ENCODE results near the gene GDA.
"Not testable (repeated sequence)": the region's sequence is repeated elsewhere in the genome, so short reads cannot be mapped to it uniquely, and the experiment has no call there.

The GDA gene

DNA sequence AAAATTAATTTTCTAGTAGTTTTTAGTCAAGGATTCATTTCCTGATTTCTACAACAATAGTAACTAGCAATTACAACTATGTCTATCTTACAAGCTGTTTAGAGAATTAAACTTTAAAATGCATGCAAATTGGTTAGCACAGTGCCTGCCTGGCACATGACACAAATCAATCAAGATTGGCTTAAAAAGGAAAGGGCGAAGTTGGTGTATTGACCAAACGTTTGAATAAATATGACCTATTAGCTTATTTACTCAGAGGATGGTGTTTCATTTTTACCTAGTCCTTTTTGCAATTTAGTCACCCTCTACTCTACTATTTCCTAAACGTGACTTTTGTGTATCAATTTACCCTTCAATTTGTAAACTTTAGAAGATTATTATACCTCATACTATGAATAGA, 83.5 kb downstream of the GDA start:
- Mint-ChIP-seq H3K27me3 (peaks cover 8% of the 10 kb centered on the region), H3K9me3 (no peaks in the 10 kb centered on the region), H3K4me3 (no peak overlapping the region), H3K36me3 (ENCODE audit: insufficient read depth) (no peaks in the 10 kb centered on the region), H3K4me1 (no peaks in the 10 kb centered on the region), H3K27ac (ENCODE audit: low read depth) (no peak overlapping the region)
- ATAC-seq (replicated peaks; ENCODE audit: extremely low read depth, poor library complexity, severe bottlenecking), result no peak
- no peak for DNase-seq (ENCODE audit: low spot score in 2 of 2)

DNA sequence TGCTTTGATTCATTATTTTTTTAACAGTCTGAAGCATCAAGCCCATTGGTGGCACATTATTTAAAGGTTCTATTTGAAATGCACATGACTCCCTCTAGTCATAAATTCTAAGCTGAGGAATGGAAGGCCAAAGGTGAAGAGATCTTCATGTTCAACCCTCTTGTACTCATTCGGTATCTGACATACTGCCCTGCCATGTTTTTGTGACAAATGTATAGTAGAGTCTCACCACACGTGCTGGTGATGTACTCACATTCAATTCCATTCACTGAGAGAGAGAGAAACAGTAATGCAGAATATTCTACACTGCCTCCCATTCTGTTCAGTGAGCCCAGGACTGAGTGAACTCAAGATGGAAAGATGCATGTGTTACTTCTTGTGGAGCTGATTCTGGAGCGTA, 98.3 kb downstream of the GDA start:
- Mint-ChIP-seq H3K27me3 (peaks cover 70% of the 10 kb centered on the region), H3K36me3 (ENCODE audit: insufficient read depth) (no peaks in the 10 kb centered on the region), H3K27ac (ENCODE audit: low read depth) (no peak overlapping the region), H3K9me3 (no peaks in the 10 kb centered on the region), H3K4me3 (no peak overlapping the region), H3K4me1 (no peaks in the 10 kb centered on the region)
- no peak for DNase-seq (ENCODE audit: low spot score in 2 of 2)
- no peak for ATAC-seq (replicated peaks; ENCODE audit: extremely low read depth, poor library complexity, severe bottlenecking)

DNA sequence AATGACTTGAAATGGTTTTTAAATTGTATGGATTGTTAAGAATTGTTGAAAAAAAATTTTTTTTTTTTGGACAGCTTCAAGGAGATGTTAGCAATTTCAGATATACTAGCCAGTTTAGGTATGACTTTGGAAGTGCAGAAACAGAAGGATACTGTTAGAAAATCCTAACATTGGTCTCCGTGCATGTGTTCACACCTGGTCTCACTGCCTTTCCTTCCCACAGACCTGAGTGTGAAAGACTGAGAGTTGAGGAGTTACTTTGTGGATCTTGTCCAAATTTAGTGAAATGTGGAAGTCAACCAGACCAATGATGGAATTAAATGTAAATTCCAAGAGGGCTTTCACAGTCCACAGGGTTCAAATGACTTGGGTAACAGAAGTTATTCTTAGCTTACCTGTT, 102.3 kb downstream of the GDA start:
- H3K9me3 Mint-ChIP-seq, result no peaks in the 10 kb centered on the region
- DNase-seq (ENCODE audit: low spot score in 2 of 2) (no peak), ATAC-seq (replicated peaks; ENCODE audit: extremely low read depth, poor library complexity, severe bottlenecking) (no peak)
- peaks cover 74% of the 10 kb centered on the region for H3K27me3 Mint-ChIP-seq
- H3K27ac Mint-ChIP-seq (ENCODE audit: low read depth), result no peak overlapping the region
- H3K4me3 Mint-ChIP-seq, result no peak overlapping the region
- no peaks in the 10 kb centered on the region for H3K36me3 Mint-ChIP-seq (ENCODE audit: insufficient read depth)
- H3K4me1 Mint-ChIP-seq, result no peaks in the 10 kb centered on the region

DNA sequence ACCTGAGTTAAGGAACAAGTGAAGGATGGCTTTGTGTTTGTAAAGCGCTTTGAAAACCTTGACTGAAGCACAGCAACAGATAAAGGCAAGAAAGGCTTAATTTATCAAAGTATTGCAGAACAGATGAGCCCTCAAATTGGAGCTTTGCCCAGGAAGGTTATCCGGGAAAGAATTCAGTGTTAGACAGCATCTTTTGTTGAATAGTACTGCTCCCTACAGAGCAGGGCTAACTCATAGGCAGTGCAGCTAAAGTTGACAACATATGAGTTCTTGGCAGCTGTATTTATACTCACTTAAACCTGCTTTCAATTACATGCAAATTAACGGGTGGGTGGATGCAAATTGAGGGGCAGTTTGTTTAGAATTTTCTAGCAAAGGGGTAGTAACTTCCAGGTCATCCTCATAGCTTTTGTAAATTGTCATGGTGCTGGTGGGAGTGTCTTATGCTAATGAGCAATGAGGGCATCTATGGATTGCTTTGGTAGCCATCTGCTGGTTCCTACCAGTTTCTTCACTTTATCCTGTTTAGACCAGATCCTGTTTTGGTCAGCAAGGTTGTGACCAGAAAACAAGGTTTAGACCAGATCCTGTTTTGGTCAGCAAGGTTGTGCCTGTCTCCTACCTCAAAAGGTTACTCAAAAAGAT, 105.8 kb downstream of the GDA start:
- no peaks in the 10 kb centered on the region for H3K36me3 Mint-ChIP-seq (ENCODE audit: insufficient read depth)
- peaks cover 71% of the 10 kb centered on the region for H3K27me3 Mint-ChIP-seq
- H3K27ac Mint-ChIP-seq (ENCODE audit: low read depth), result no peak overlapping the region
- DNase-seq (ENCODE audit: low spot score in 2 of 2) (no peak), ATAC-seq (replicated peaks; ENCODE audit: extremely low read depth, poor library complexity, severe bottlenecking) (no peak)
- no peak overlapping the region for H3K4me3 Mint-ChIP-seq
- no peaks in the 10 kb centered on the region for H3K9me3 Mint-ChIP-seq
- no peaks in the 10 kb centered on the region for H3K4me1 Mint-ChIP-seq

DNA sequence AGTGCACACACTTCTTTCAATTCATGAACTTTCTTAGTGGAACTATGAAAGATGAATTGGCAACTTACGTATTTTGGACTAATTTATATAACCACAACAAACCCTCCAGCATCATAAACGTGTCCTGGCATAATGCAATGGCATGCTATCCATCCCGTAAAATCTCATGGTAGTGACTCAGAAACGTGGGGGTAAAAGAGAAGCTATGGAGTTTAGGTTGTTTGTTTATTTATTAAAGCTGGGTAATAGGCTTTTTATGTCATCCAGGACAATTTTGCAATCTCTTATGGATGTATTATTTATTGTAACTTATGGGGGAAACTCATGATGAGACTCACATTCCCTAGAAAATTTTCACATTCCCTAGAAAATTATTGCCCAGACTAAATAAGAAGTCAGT, 106.3 kb downstream of the GDA start:
- H3K27ac Mint-ChIP-seq (ENCODE audit: low read depth), result no peak overlapping the region
- H3K27me3 Mint-ChIP-seq, result peaks cover 69% of the 10 kb centered on the region
- no peaks in the 10 kb centered on the region for H3K4me1 Mint-ChIP-seq
- ATAC-seq (replicated peaks; ENCODE audit: extremely low read depth, poor library complexity, severe bottlenecking) (no peak), DNase-seq (ENCODE audit: low spot score in 2 of 2) (no peak)
- no peaks in the 10 kb centered on the region for H3K9me3 Mint-ChIP-seq
- no peak overlapping the region for H3K4me3 Mint-ChIP-seq
- no peaks in the 10 kb centered on the region for H3K36me3 Mint-ChIP-seq (ENCODE audit: insufficient read depth)

DNA sequence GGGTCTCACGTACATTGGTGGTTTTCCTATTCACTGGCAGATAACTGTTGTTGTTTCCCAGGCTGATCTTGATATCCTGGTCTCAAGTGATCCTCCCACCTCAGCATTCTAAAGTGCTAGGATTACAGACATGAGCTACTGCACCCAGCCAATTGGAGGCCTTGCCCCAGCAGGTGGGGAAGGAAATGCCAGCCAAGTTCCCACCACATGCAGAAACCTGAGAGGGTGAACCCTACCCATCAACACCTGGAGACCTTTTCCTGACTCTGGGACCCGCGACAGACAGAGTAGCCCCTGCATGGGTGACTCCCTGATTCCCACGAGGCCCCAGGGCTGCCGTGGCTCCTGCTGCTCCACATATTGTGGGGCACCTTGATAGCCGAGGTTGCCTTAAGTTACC, 107.7 kb downstream of the GDA start:
- Mint-ChIP-seq H3K27ac (ENCODE audit: low read depth) (no peak overlapping the region), H3K4me1 (no peaks in the 10 kb centered on the region), H3K36me3 (ENCODE audit: insufficient read depth) (no peaks in the 10 kb centered on the region), H3K27me3 (peaks cover 69% of the 10 kb centered on the region), H3K4me3 (no peak overlapping the region), H3K9me3 (no peaks in the 10 kb centered on the region)
- ATAC-seq (replicated peaks; ENCODE audit: extremely low read depth, poor library complexity, severe bottlenecking), result no peak
- DNase-seq (ENCODE audit: low spot score in 2 of 2), result no peak

DNA sequence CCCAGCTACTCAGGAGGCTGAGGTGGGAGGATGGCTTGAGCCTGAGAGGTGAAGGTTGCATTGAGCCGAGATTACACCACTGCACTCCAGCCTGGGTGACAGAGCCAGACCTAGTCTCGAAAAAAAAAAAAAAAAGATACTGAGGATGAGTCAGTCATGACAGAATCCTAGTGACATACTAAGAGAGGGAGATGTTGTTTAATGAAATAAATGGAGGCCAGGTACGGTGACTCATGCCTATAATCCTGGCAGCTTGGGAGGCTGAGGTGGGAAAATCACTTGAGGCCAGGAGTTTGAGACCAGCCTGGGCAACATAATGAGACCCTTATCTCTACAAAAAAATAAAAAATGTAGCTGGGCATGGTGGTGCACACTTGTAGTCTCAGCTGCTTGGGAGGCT, 108.6 kb downstream of the GDA start:
- Mint-ChIP-seq H3K4me3 (no peak overlapping the region), H3K27me3 (peaks cover 70% of the 10 kb centered on the region), H3K4me1 (no peaks in the 10 kb centered on the region), H3K27ac (ENCODE audit: low read depth) (no peak overlapping the region), H3K9me3 (no peaks in the 10 kb centered on the region), H3K36me3 (ENCODE audit: insufficient read depth) (no peaks in the 10 kb centered on the region)
- ATAC-seq (replicated peaks; ENCODE audit: extremely low read depth, poor library complexity, severe bottlenecking) (no peak), DNase-seq (ENCODE audit: low spot score in 2 of 2) (no peak)

DNA sequence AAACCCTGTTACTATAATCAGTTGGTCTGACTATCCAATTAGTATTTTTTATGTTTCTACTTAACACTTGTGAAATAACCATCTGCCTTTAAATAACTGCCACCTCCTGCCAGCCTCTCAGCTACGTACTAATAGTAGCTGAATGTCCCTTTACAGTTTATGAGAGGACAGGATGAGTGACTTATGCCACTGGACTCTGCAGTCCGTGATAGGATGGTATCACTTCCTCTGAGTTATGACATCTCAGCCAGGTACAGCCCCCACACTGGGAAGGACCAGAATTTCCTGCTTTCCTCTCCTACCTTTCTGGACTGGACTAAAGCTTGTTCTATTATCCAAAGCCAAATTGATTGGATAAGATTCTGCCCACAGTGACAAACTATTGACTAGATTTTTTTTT, 112.8 kb downstream of the GDA start:
- Mint-ChIP-seq H3K27ac (ENCODE audit: low read depth) (no peak overlapping the region), H3K36me3 (ENCODE audit: insufficient read depth) (no peaks in the 10 kb centered on the region), H3K27me3 (peaks cover 51% of the 10 kb centered on the region), H3K4me1 (no peaks in the 10 kb centered on the region), H3K4me3 (no peak overlapping the region), H3K9me3 (no peaks in the 10 kb centered on the region)
- DNase-seq (ENCODE audit: low spot score in 2 of 2) (no peak), ATAC-seq (replicated peaks; ENCODE audit: extremely low read depth, poor library complexity, severe bottlenecking) (no peak)

DNA sequence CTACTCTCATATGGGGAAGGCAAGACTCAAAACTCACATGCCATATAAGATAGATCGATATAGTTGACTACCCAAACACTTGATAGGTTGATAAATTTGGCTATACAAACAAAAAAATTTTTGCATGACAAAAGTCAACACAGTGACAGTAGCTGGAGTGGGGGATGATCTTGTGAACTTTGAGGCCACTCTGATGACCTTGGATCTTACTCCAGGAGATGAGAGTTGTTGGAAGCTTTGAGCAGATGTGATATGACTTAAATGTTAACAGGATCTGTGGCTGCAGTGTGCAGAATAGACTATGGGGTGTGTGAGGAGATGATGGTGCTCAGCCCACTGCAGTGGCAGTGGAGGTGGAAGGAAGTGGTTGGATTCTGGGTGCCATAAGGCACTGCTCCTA, 114.3 kb downstream of the GDA start:
- DNase-seq (ENCODE audit: low spot score in 2 of 2) (no peak), ATAC-seq (replicated peaks; ENCODE audit: extremely low read depth, poor library complexity, severe bottlenecking) (no peak)
- no peaks in the 10 kb centered on the region for H3K9me3 Mint-ChIP-seq
- no peak overlapping the region for H3K4me3 Mint-ChIP-seq
- H3K27me3 Mint-ChIP-seq, result peaks cover 47% of the 10 kb centered on the region
- H3K27ac Mint-ChIP-seq (ENCODE audit: low read depth), result no peak overlapping the region
- H3K4me1 Mint-ChIP-seq, result no peaks in the 10 kb centered on the region
- no peaks in the 10 kb centered on the region for H3K36me3 Mint-ChIP-seq (ENCODE audit: insufficient read depth)

DNA sequence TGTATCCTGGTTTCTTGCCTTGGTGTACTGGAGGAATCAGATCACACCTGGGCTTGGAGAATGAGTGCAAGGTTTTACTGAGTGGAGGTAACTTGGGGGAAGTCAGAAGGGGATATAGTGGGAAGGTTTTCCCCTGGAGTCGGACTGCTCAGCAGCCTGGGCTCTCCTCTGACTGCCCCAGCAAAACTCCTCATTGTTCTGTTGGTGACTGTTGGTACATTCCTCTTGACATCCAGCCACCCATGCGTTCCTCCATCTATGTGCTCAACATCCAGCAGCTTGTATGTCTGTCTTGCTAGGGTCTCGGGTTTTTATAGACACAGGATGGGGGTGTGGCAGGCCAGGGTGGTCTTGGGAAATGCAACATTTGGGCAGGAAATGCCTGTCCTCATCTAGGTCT, 119.7 kb downstream of the GDA start:
- peaks cover 32% of the 10 kb centered on the region for H3K27me3 Mint-ChIP-seq
- H3K4me3 Mint-ChIP-seq, result no peak overlapping the region
- no peaks in the 10 kb centered on the region for H3K36me3 Mint-ChIP-seq (ENCODE audit: insufficient read depth)
- DNase-seq (ENCODE audit: low spot score in 2 of 2), result no peak
- no peak overlapping the region for H3K27ac Mint-ChIP-seq (ENCODE audit: low read depth)
- H3K9me3 Mint-ChIP-seq, result no peaks in the 10 kb centered on the region
- ATAC-seq (replicated peaks; ENCODE audit: extremely low read depth, poor library complexity, severe bottlenecking), result no peak
- no peaks in the 10 kb centered on the region for H3K4me1 Mint-ChIP-seq

DNA sequence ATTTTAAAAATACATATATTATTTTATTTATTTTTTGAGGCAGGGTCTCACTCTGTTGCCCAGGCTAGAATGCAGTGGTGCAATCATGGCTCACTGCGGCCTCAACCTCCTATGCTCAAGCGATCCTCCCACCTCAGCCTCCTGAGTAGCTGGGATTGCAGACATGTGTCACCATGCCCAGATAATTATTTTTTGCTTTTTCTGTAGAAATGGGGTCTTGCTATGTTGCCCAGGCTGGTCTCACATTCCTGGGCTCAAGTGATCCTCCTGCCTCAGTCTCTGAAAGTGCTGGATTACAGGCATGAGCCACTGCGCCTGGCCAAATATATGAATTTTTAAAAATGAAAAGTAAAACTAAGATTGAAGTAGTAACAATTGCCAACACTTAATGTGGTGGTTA, 121.1 kb downstream of the GDA start:
- DNase-seq (ENCODE audit: low spot score in 2 of 2); H3K9me3 Mint-ChIP-seq; H3K4me3 Mint-ChIP-seq; ATAC-seq (replicated peaks; ENCODE audit: extremely low read depth, poor library complexity, severe bottlenecking); H3K4me1 Mint-ChIP-seq; H3K36me3 Mint-ChIP-seq (ENCODE audit: insufficient read depth); H3K27ac Mint-ChIP-seq (ENCODE audit: low read depth): not testable (repeated sequence)
- H3K27me3 Mint-ChIP-seq, result peaks cover 32% of the 10 kb centered on the region

DNA sequence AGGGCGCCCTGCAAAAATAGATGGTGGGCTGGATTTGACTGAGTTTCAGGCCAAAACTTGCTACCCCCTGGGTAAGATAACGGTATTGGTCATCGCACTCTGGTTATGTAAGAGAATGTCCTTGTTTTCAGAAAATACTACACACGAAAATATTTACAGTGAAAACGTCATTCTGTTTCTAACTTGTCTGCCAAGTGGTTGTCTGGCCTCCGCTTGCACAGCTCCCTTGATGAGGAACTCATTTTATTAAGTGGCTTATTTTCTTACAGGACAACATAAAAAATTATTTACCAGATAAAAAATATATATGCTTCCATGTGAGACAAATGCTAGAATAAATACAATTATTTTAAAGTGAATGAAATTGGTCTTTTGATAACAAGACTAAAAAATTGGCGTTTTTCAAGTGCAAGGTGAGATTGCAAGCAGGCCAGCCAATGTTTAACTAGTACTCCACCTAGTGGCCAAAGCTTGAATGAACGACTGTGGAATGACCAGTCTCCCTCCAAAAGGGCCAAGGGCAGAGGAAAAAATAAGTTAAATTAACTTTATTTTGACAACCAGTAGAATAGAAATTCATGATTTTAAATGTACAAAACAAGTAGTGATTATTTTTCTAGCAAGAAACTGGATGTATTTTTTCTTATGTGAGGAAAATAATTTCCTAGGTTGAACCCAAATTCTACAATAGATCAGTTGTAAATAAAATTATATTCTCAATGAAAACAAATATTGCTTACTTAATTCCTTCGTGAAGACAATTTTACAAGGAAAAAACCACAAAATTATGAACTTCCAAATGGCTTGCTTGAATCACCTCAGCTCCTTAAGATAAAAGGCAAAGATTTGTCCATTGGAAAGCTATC, 122.6 kb downstream of the GDA start:
- no peaks in the 10 kb centered on the region for H3K4me1 Mint-ChIP-seq
- ATAC-seq (replicated peaks; ENCODE audit: extremely low read depth, poor library complexity, severe bottlenecking) (no peak), DNase-seq (ENCODE audit: low spot score in 2 of 2) (no peak)
- H3K9me3 Mint-ChIP-seq, result no peaks in the 10 kb centered on the region
- no peak overlapping the region for H3K27ac Mint-ChIP-seq (ENCODE audit: low read depth)
- H3K4me3 Mint-ChIP-seq, result no peak overlapping the region
- H3K27me3 Mint-ChIP-seq, result peaks cover 25% of the 10 kb centered on the region
- H3K36me3 Mint-ChIP-seq (ENCODE audit: insufficient read depth), result no peaks in the 10 kb centered on the region

DNA sequence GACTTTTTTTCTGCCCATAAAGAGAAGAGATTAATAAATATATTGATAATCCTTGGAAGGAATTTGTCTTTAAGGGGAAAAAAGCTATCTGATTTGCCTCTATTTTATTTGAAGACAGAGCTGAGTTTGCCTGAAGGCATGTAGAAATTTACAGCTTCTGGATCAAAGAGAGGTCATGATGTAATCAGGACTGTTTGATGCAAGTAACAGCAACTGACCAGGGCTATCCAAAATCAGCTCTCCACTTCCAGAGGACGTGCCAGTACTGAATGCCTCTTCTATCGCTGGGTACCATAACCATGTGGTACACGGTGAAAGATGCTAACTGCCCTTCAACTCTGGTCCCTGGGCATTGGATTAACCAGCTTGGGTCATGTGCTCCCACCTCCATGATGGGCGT, 125.2 kb downstream of the GDA start:
- Mint-ChIP-seq H3K27me3 (peaks cover 11% of the 10 kb centered on the region), H3K4me1 (no peaks in the 10 kb centered on the region), H3K9me3 (no peaks in the 10 kb centered on the region), H3K36me3 (ENCODE audit: insufficient read depth) (no peaks in the 10 kb centered on the region), H3K4me3 (no peak overlapping the region), H3K27ac (ENCODE audit: low read depth) (no peak overlapping the region)
- ATAC-seq (replicated peaks; ENCODE audit: extremely low read depth, poor library complexity, severe bottlenecking), result no peak
- no peak for DNase-seq (ENCODE audit: low spot score in 2 of 2)

Measured in central memory CD8-positive, alpha-beta T cell (primary cell).